RWPE1 (cell line): Measurements from ENCODE around the gene QKI.
A peak's percentile ranks its signal among the peaks of the same experiment; 100 is the strongest.

ENCODE experiments used
- CTCF ChIA-PET: fragments of 350-600 bp; sonication (Branson Sonifier 250); formaldehyde crosslinking; extraction: SDS; loops from one replicate; lab custom pipeline; 2021; lab: Yijun Ruan, JAX
- POLR2A ChIA-PET: fragments of 400-600 bp; formaldehyde crosslinking; extraction: SDS; loops from one replicate; lab custom pipeline; 2020; ENCODE audit warnings: antibody characterized with exemption; ENCODE audit not compliant: low non-redundant PET; lab: Yijun Ruan, JAX
- DNase-seq: peaks from one replicate; pipeline ENCODE4 v3.0.0; 2012; ENCODE audit warnings: low spot score
- H3K27ac ChIP-seq: fragments of 450-650 bp; 2 replicates; pipeline ENCODE4 v1.5.1; 2017
- CTCF ChIP-seq: fragments of 450-650 bp; conservative IDR thresholded peaks from 2 replicates; pipeline ENCODE4 v1.5.1; 2017; ENCODE audit warnings: low read depth, mild to moderate bottlenecking

The QKI gene

GRCh38 chr6:163389354-163389753, 25.2 kb upstream of the QKI start:
- TF ChIP-seq CTCF = no peak
- CTCF ChIA-PET = no interaction called here
- POLR2A ChIA-PET = no interaction called here
- H3K27ac ChIP-seq = no peak overlapping the region
- no peak for DNase-seq

GRCh38 chr6:163390770-163391169, 23.7 kb upstream of the QKI start:
- ChIA-PET CTCF (interaction anchor here (0.7 kb wide), 2 partner anchors 16 to 567 kb away, joined by 3 read pairs; no protein-coding TSS in a partner anchor), POLR2A (no interaction called here)
- H3K27ac ChIP-seq = no peak overlapping the region
- DNase-seq = no peak
- TF ChIP-seq CTCF = no peak

- peak; percentile 85 for DNase-seq
- no peak overlapping the region for H3K27ac ChIP-seq
- no peak for TF ChIP-seq CTCF
- POLR2A ChIA-PET = interaction anchor here (0.7 kb wide), 1 partner anchor 80 kb away, joined by 3 read pairs; no protein-coding TSS in a partner anchor
- CTCF ChIA-PET = interaction anchor here (0.7 kb wide), 1 partner anchor 343 kb away, joined by 3 read pairs; no protein-coding TSS in a partner anchor
These were observed 22.5 kb upstream of the QKI start for GRCh38 chr6:163391985-163392384.

- no peak overlapping the region for H3K27ac ChIP-seq
- TF ChIP-seq CTCF = no peak
- ChIA-PET CTCF (interaction anchor here (0.7 kb wide), 2 partner anchors 342 to 485 kb away, joined by 3 to 5 read pairs; no protein-coding TSS in a partner anchor), POLR2A (interaction anchor here (0.7 kb wide), 1 partner anchor 81 kb away, joined by 3 read pairs; no protein-coding TSS in a partner anchor)
- peak; percentile 85 for DNase-seq
These were observed 22.0 kb upstream of the QKI start for GRCh38 chr6:163392533-163392932.

- no peak for TF ChIP-seq CTCF
- no peak overlapping the region for H3K27ac ChIP-seq
- DNase-seq = no peak
- ChIA-PET CTCF (no interaction called here), POLR2A (no interaction called here)
These were observed 20.6 kb upstream of the QKI start for GRCh38 chr6:163393923-163394322.

- no peak for DNase-seq
- no peak for TF ChIP-seq CTCF
- no peak overlapping the region for H3K27ac ChIP-seq
- POLR2A ChIA-PET = no interaction called here
- CTCF ChIA-PET = no interaction called here
These were observed 19.9 kb upstream of the QKI start for GRCh38 chr6:163394659-163395058.
